HepG2 (cell line): Measurements from ENCODE around the gene COPA. TPM values are rescaled to one million over a fixed set of nuclear protein-coding genes. Genes with fewer than 3 reads are reported as not detected.
A peak's percentile ranks its signal among the peaks of the same experiment; 100 is the strongest.

Source experiments
- ATAC-seq: fragments of 200-7000 bp; cut with Tn5 transposase; 3 replicates; pipeline ENCODE4 v1.9.1; 2020; ENCODE audit warnings: mild to moderate bottlenecking, moderate library complexity
- BruUV-seq: library from RNA; stranded (reverse); fragments of 400-500 nt; replicated peaks from 2 replicates; lab custom pipeline; 2021; lab: Mats Ljungman, UMichigan
- CTCF ChIA-PET: fragments of 300-600 bp; formaldehyde crosslinking; extraction: SDS; loops from one replicate; lab custom pipeline; 2021; ENCODE audit warnings: low total read pairs, inconsistent platforms, low intra/inter-chr PET ratio; lab: Yijun Ruan, JAX
- POLR2A ChIA-PET: fragments of 350-600 bp; sonication (Branson Sonifier 250); formaldehyde crosslinking; loops from one replicate; lab custom pipeline; 2020; ENCODE audit warnings: antibody characterized with exemption, inconsistent platforms; lab: Yijun Ruan, JAX
- DNase-seq: peaks from one replicate; pipeline ENCODE4 v3.0.0-alpha.2; 2015; ENCODE audit warnings: low spot score
- FAIRE-seq: peaks from 3 replicates; lab custom pipeline; 2011; peaks lifted over from hg19 to GRCh38; lab: Jason Lieb, UNC
- H2AFZ ChIP-seq: one replicate; pipeline ENCODE4 v1.6.1; 2011; ENCODE audit warnings: low read length, inconsistent platforms
- H3K27ac ChIP-seq: fragments of 300-600 bp; 3 replicates; pipeline ENCODE4 v1.8.0; 2011; ENCODE audit warnings: mixed run types, mild to moderate bottlenecking, mixed read lengths, low read length, inconsistent platforms; ENCODE audit not compliant: insufficient read depth; ENCODE audit errors: extremely low read length
- H3K27me3 ChIP-seq, 2 experiments: fragments of 200-600 bp in 1 of 2; 2 replicates in 1 of 2; 3 replicates in 1 of 2; pipeline versions ENCODE4 v1.6.0 to v1.8.0; 2011; ENCODE audit warnings: low read length in 2 of 2, mild to moderate bottlenecking in 2 of 2, moderate library complexity in 2 of 2, inconsistent platforms in 1 of 2; ENCODE audit not compliant: insufficient read depth in 2 of 2, control insufficient read depth in 1 of 2
- H3K36me3 ChIP-seq, 2 experiments: fragments of 200-600 bp in 1 of 2; replicated peaks in 1 of 2; 2 replicates in 1 of 2; 3 replicates in 1 of 2; pipeline versions ENCODE4 v1.5.1 to v1.8.0; 2011; ENCODE audit warnings: low read length in 2 of 2, inconsistent platforms in 1 of 2; ENCODE audit not compliant: insufficient read depth in 2 of 2, control insufficient read depth in 1 of 2
- H3K4me1 ChIP-seq: 2 replicates; pipeline ENCODE4 v1.5.1; 2012; ENCODE audit warnings: low read length, inconsistent platforms; ENCODE audit not compliant: insufficient read depth
- H3K4me2 ChIP-seq: 2 replicates; pipeline ENCODE4 v1.6.0; 2011; ENCODE audit warnings: low read depth, low read length, inconsistent platforms
- H3K4me3 ChIP-seq, 3 experiments: fragments of 200-600 bp in 1 of 3; sonication (generic), shearing (Covaris generic) in 1 of 3; replicated peaks in 1 of 3; 2 replicates each; pipeline ENCODE4 v1.5.1; 2011 to 2016; ENCODE audit warnings: low read length in 3 of 3, inconsistent platforms in 2 of 3, low read depth in 2 of 3, mild to moderate bottlenecking in 2 of 3, control low read depth in 1 of 3, mixed read lengths in 1 of 3; ENCODE audit not compliant: insufficient read depth in 1 of 3
- H3K79me2 ChIP-seq: one replicate; pipeline ENCODE4 v1.6.1; 2011; ENCODE audit warnings: low read length, inconsistent platforms; ENCODE audit not compliant: insufficient read depth
- H3K9ac ChIP-seq: 2 replicates; pipeline ENCODE4 v1.6.0; 2011; ENCODE audit warnings: mild to moderate bottlenecking, low read depth, low read length, inconsistent platforms; ENCODE audit not compliant: insufficient read depth
- H3K9me3 ChIP-seq: 2 replicates; pipeline ENCODE4 v1.5.1; 2012; ENCODE audit warnings: mild to moderate bottlenecking, low read length
- H4K20me1 ChIP-seq: 2 replicates; pipeline ENCODE4 v1.6.0; 2011; ENCODE audit warnings: inconsistent platforms, mild to moderate bottlenecking, low read length, moderate library complexity; ENCODE audit not compliant: insufficient read depth
- AGO2 ChIP-seq: fragments of 200-400 bp; formaldehyde crosslinking; optimal IDR thresholded peaks from 2 replicates; pipeline ENCODE3; 2017; ENCODE audit warnings: mild to moderate bottlenecking, low read depth, low read length, moderate library complexity
- WGBS: methylation state at CpG from one replicate; pipeline ENCODE4 v1.1.6; 2017; ENCODE audit warnings: low lambda C conversion rate; 5-methylcytosine and 5-hydroxymethylcytosine counted together
- in situ Hi-C: cut with HindIII; loops from 2 replicates; pipeline ENCODE4 v1.10.0; 2017; ENCODE audit warnings: low pct_unique_long_range_greater_than_20kb; ENCODE audit not compliant: extremely low pct_ligation_motif_present
- intact Hi-C: fragments of 100-400 bp; cut with micrococcal nuclease; formaldehyde crosslinking; loops from one replicate; pipeline ENCODE4 v1.10.0; 2022; ENCODE audit not compliant: unreplicated experiment
- polyA plus RNA-seq, 8 experiments: library from polyadenylated mRNA; depleted of rRNA in 3 of 8; stranded (reverse) in 7 of 8; unstranded in 1 of 8; fragments of >200 nt; fragmentation: Illumina TruSeq in 4 of 8; extraction: Trizol in 4 of 8; gene quantifications; 2 replicates each; pipeline versions ENCODE4 v1.2.1 to v1.2.3, GENCODE V29; 2011 to 2016; ENCODE audit warnings: low read depth in 4 of 8, missing spikeins in 1 of 8, mixed read lengths in 1 of 8; ENCODE audit not compliant: insufficient read depth in 1 of 8
- total RNA-seq, 5 experiments: library from RNA; depleted of rRNA; stranded (reverse); fragments of >200 nt; fragmentation: Illumina TruSeq; extraction: Trizol; gene quantifications; 2 replicates each; pipeline ENCODE4 v1.2.3, GENCODE V29; 2016; ENCODE audit warnings: low read depth in 1 of 5
- TF ChIP-seq, protein P1 (sequence below): sonication (generic); formaldehyde crosslinking; IDR thresholded peaks from 2 replicates; pipeline ENCODE4 v1.5.0; 2020; ENCODE audit warnings: mild to moderate bottlenecking, missing genetic modification reagents, borderline replicate concordance

COPA gene
- total and polyA plus RNA-seq, 2 of the 13 experiments (the other 11 are each of a cell fraction or from before 2014, with no cell fraction given) = 160 to 197 TPM

- FAIRE-seq (no peak), DNase-seq (no peak), ATAC-seq (no peak)
- Histone ChIP-seq H3K4me2 (no peak overlapping the region), H3K27me3 (no peaks in the 10 kb centered on the region), H4K20me1 (no peaks in the 10 kb centered on the region), H3K4me3 (no peak overlapping the region), H3K79me2 (no peaks in the 10 kb centered on the region), H2AFZ (no peak overlapping the region), H3K4me1 (peaks cover 7% of the 10 kb centered on the region; the same call in 1 of the 2 replicates), H3K9me3 (no peaks in the 10 kb centered on the region), H3K36me3 (peaks cover 13 to 33% of the 10 kb centered on the region in 2 experiments), H3K27ac (no peak overlapping the region), H3K9ac (no peak overlapping the region)
- no TSS peak for BruUV-seq
- peak; percentile 21 for TF ChIP-seq AGO2
- TF ChIP-seq, protein P1, sequence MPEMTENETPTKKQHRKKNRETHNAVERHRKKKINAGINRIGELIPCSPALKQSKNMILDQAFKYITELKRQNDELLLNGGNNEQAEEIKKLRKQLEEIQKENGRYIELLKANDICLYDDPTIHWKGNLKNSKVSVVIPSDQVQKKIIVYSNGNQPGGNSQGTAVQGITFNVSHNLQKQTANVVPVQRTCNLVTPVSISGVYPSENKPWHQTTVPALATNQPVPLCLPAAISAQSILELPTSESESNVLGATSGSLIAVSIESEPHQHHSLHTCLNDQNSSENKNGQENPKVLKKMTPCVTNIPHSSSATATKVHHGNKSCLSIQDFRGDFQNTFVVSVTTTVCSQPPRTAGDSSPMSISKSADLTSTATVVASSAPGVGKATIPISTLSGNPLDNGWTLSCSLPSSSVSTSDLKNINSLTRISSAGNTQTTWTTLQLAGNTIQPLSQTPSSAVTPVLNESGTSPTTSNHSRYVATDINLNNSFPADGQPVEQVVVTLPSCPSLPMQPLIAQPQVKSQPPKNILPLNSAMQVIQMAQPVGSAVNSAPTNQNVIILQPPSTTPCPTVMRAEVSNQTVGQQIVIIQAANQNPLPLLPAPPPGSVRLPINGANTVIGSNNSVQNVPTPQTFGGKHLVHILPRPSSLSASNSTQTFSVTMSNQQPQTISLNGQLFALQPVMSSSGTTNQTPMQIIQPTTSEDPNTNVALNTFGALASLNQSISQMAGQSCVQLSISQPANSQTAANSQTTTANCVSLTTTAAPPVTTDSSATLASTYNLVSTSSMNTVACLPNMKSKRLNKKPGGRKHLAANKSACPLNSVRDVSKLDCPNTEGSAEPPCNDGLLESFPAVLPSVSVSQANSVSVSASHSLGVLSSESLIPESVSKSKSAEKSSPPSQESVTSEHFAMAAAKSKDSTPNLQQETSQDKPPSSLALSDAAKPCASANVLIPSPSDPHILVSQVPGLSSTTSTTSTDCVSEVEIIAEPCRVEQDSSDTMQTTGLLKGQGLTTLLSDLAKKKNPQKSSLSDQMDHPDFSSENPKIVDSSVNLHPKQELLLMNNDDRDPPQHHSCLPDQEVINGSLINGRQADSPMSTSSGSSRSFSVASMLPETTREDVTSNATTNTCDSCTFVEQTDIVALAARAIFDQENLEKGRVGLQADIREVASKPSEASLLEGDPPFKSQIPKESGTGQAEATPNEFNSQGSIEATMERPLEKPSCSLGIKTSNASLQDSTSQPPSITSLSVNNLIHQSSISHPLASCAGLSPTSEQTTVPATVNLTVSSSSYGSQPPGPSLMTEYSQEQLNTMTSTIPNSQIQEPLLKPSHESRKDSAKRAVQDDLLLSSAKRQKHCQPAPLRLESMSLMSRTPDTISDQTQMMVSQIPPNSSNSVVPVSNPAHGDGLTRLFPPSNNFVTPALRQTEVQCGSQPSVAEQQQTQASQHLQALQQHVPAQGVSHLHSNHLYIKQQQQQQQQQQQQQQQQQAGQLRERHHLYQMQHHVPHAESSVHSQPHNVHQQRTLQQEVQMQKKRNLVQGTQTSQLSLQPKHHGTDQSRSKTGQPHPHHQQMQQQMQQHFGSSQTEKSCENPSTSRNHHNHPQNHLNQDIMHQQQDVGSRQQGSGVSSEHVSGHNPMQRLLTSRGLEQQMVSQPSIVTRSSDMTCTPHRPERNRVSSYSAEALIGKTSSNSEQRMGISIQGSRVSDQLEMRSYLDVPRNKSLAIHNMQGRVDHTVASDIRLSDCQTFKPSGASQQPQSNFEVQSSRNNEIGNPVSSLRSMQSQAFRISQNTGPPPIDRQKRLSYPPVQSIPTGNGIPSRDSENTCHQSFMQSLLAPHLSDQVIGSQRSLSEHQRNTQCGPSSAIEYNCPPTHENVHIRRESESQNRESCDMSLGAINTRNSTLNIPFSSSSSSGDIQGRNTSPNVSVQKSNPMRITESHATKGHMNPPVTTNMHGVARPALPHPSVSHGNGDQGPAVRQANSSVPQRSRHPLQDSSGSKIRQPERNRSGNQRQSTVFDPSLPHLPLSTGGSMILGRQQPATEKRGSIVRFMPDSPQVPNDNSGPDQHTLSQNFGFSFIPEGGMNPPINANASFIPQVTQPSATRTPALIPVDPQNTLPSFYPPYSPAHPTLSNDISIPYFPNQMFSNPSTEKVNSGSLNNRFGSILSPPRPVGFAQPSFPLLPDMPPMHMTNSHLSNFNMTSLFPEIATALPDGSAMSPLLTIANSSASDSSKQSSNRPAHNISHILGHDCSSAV (CRISPR knock-in tag) = no peak
- CTCF ChIA-PET = no interaction called here
- in situ Hi-C loops = no loop called here
- POLR2A ChIA-PET = no interaction called here
- intact Hi-C loops = no loop called here
- 93% methylated on average over 8 of the region's 8 CpGs for WGBS
Observed at GRCh38 chr1:160360227-160360695, 17.2 kb upstream of the COPA start.
